ENCODE measurements around the gene MT1A. TPM values are rescaled to one million over a fixed set of nuclear protein-coding genes. Genes with fewer than 3 reads are reported as not detected.

The MT1A gene
- total and polyA plus RNA-seq, 2 of the 8 experiments (the other 6 are each of a cell fraction or from before 2014, with no cell fraction given): not detected

DNA sequence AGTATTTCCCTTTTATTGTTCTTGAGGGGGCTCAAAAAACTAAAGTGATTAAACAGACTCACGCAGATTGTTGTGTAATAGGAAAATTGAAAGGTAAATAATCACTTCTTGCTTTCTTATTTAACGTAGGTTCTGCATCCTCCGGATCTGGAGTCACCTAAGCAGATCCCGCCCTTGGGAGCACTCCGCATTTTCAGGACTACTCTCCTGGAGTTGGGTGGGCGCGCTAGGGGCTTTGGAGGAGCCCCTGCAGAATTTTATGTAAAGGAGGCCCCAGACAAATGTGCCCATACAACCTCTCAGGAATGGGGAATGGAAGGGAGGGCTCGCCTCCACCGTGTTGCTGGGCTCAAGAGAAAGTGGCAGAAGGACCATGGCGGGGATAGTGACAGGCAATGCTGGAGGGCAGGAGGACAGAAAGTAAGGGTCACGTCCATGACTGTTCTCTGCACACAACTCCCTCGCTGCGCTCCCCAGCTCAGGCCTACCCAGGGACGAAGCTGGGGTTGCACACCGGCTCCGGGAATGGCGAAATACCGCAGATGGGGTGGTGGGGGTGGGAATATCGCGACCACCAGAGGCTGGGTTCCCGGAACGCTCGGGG is 21.8 kb upstream of the MT1A start:
- peaks cover 0 to 15% (median 11%) of the 10 kb centered on the region in 4 experiments; a peak in 6 of 7 replicates for H3K4me1 ChIP-seq (replicated peaks in 1 of 4; ENCODE audit: control insufficient read depth in 3 of 4, insufficient read depth in 4 of 4, low read length in 3 of 4)
- H4K8ac ChIP-seq (ENCODE audit: extremely low read depth, insufficient read depth, low read length): no peak overlapping the region
- H3K27me3 ChIP-seq (replicated peaks in 1 of 4; ENCODE audit: control insufficient read depth in 3 of 4, extremely low read depth in 1 of 4, insufficient read depth in 3 of 4, low read length in 3 of 4): peaks cover 36 to 72% (median 65%) of the 10 kb centered on the region in 4 experiments
- H2BK120ac ChIP-seq (replicated peaks; ENCODE audit: low read depth, low read length): no peak overlapping the region
- no peak overlapping the region for H2AFZ ChIP-seq (ENCODE audit: low read length)
- peak overlapping the region; percentile 84 to 88 for H3K4me2 ChIP-seq (ENCODE audit: insufficient read depth in 1 of 2, low read depth in 2 of 2, low read length in 2 of 2)
- H2BK12ac ChIP-seq (ENCODE audit: low read depth, low read length): no peak overlapping the region; the same call in 1 of the 2 replicates
- H3K56ac ChIP-seq (replicated peaks; ENCODE audit: insufficient read length, low read depth, low read length): no peak overlapping the region
- no peak overlapping the region for H3K4ac ChIP-seq (replicated peaks; ENCODE audit: insufficient read length, low read depth, low read length)
- no peak for FAIRE-seq
- H2BK20ac ChIP-seq (ENCODE audit: low read length): no peak overlapping the region
- peak; percentile 54; the same call in 1 of the 2 replicates for TF ChIP-seq SP1 (IDR thresholded peaks at IDR 0.05; ENCODE audit: low read depth, low read length)
- TF ChIP-seq TAF7 (optimal IDR thresholded peaks at IDR 0.05; ENCODE audit: borderline replicate concordance, low read depth, low read length): no peak
- no peak overlapping the region for H4K91ac ChIP-seq (replicated peaks; ENCODE audit: insufficient read length, low read length)
- peaks cover 2 to 6% of the 10 kb centered on the region in 2 experiments for H4K20me1 ChIP-seq (replicated peaks in 1 of 2; ENCODE audit: control insufficient read depth in 1 of 2, insufficient read depth in 2 of 2, low read length in 2 of 2)
- H3K4me3 ChIP-seq (ENCODE audit: extremely low read depth in 1 of 4, insufficient read depth in 2 of 4, low read depth in 3 of 4, low read length in 4 of 4): peak overlapping the region; percentile 34 to 57 (median 41)
- H4K5ac ChIP-seq (ENCODE audit: insufficient read length, low read depth, low read length): no peak overlapping the region
- DNase-seq (ENCODE audit: low read depth in 1 of 2, low spot score in 2 of 2): no peak
- no peaks in the 10 kb centered on the region for H3K79me1 ChIP-seq (ENCODE audit: low read depth, low read length)
- H2BK5ac ChIP-seq (ENCODE audit: low read depth, low read length): peak overlapping the region; percentile 63; the same call in 1 of the 2 replicates
- 0 out of 2 replicates have a peak overlapping the region, but pooled peaks have one; percentile 72 for H3K18ac ChIP-seq (ENCODE audit: extremely low read depth, low read length)
- H3K9me3 ChIP-seq (ENCODE audit: insufficient read depth in 2 of 2, low read depth in 1 of 2, low read length in 1 of 2): no peaks in the 10 kb centered on the region
- H3K27ac ChIP-seq (ENCODE audit: low read depth, low read length): no peak overlapping the region
- no peak overlapping the region for H2AK5ac ChIP-seq (ENCODE audit: low read depth, low read length)
- CTCF ChIA-PET (ENCODE audit: partially characterized antibody): interaction anchor here (0.9 to 3.2 kb wide), 7 partner anchors 8 to 16 kb away, joined by 3 to 12 read pairs (median 4); partner anchors contain the start of gene MT1M
- H3K9ac ChIP-seq (replicated peaks in 1 of 4; ENCODE audit: extremely low read depth in 1 of 4, low read depth in 3 of 4, low read length in 3 of 4): no peak overlapping the region
- H3K23ac ChIP-seq (ENCODE audit: insufficient read length): no peak overlapping the region
- WGBS, 2 experiments (ENCODE audit: extremely low coverage in 1 of 2, insufficient coverage in 1 of 2, insufficient read length in 1 of 2, insufficient replicate concordance in 2 of 2, low coverage in 1 of 2, low lambda C conversion rate in 2 of 2, missing lambda C conversion rate in 1 of 2): 6% methylated on average over 23 of the region's 23 CpGs; no CpG with 5 or more reads in 1 of the 2 experiments
- no peak overlapping the region for H3K14ac ChIP-seq (ENCODE audit: insufficient read length)
- no peaks in the 10 kb centered on the region for H3K36me3 ChIP-seq (ENCODE audit: control insufficient read depth in 2 of 4, insufficient read depth in 4 of 4, low read length in 3 of 4)
- H2BK15ac ChIP-seq (ENCODE audit: low read length): 0 out of 2 replicates have a peak overlapping the region, but pooled peaks have one; percentile 29
- peaks cover 5% of the 10 kb centered on the region; the same call in 1 of the 2 replicates for H3K23me2 ChIP-seq (ENCODE audit: low read depth, low read length)
- no peaks in the 10 kb centered on the region for H3K79me2 ChIP-seq (ENCODE audit: control insufficient read depth in 1 of 2, insufficient read depth in 2 of 2, low read length in 2 of 2)
- POLR2A ChIA-PET (ENCODE audit: partially characterized antibody): interaction anchor here (1.8 to 3.9 kb wide), 3 partner anchors 9 to 51 kb away, joined by 5 to 31 read pairs (median 10); partner anchors contain the start of genes MT1E, MT1G and MT2A

Data from H1 (cell line).